ENCODE results near the gene PRKAR1B. TPM values are rescaled to one million over a fixed set of nuclear protein-coding genes. Genes with fewer than 3 reads are reported as not detected.

PRKAR1B gene
- total and polyA plus RNA-seq, 10 donors: 9.9 to 39.5 (median 23.5) TPM

DNA sequence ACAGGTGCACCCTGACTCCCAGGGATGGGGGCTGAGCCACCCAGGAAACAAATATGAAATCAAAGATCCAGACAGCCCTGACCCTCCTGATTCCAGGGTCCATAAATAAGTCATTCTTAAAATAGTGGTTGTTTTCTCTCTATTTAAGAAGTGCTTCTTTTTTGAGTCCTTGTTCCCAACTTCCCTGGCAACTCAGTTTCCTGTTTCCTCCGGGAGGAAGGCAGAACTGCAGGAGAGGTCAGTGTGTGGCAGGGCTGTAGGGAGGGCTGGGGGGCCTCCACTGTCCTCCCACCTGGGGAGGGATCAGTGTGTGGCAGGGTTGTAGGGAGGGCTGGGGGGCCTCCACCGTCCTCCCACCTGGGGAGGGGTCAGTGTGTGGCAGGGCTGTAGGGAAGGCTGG, 118.7 kb downstream of the PRKAR1B start:
- peaks cover 0 to 16% (median 10%) of the 10 kb centered on the region in 8 donors for H3K9me3 ChIP-seq
- peaks cover 30 to 77% (median 63%) of the 10 kb centered on the region in 6 donors for H3K4me1 ChIP-seq
- no peaks in the 10 kb centered on the region for H3K27me3 ChIP-seq (replicated peaks in 1 of 7)
- TF ChIP-seq POLR2AphosphoS5 (IDR thresholded peaks at IDR 0.05) (peak in 1 of 3 donors; percentile 19), POLR2A (IDR thresholded peaks at IDR 0.05) (no peak)
- TF ChIP-seq, protein P1, sequence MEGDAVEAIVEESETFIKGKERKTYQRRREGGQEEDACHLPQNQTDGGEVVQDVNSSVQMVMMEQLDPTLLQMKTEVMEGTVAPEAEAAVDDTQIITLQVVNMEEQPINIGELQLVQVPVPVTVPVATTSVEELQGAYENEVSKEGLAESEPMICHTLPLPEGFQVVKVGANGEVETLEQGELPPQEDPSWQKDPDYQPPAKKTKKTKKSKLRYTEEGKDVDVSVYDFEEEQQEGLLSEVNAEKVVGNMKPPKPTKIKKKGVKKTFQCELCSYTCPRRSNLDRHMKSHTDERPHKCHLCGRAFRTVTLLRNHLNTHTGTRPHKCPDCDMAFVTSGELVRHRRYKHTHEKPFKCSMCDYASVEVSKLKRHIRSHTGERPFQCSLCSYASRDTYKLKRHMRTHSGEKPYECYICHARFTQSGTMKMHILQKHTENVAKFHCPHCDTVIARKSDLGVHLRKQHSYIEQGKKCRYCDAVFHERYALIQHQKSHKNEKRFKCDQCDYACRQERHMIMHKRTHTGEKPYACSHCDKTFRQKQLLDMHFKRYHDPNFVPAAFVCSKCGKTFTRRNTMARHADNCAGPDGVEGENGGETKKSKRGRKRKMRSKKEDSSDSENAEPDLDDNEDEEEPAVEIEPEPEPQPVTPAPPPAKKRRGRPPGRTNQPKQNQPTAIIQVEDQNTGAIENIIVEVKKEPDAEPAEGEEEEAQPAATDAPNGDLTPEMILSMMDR (IDR thresholded peaks at IDR 0.05 in 8 of 11, conservative IDR thresholded peaks at IDR 0.05 in 3 of 11): no peak
- 0 to 48% (median 16%) methylated on average over 1 to 2 of the region's 2 CpGs for WGBS, 5 donors
- peak overlapping the region; percentile 7 to 93 (median 71) for H3K27ac ChIP-seq
- peaks cover 0 to 12% (median 2%) of the 10 kb centered on the region in 6 donors for H3K36me3 ChIP-seq
- intact Hi-C loops (cut with DNase I; ENCODE audit: low total_unique reads): no loop called here
- DNase-seq: peak; percentile 36
- no peak overlapping the region for H3K4me3 ChIP-seq

DNA sequence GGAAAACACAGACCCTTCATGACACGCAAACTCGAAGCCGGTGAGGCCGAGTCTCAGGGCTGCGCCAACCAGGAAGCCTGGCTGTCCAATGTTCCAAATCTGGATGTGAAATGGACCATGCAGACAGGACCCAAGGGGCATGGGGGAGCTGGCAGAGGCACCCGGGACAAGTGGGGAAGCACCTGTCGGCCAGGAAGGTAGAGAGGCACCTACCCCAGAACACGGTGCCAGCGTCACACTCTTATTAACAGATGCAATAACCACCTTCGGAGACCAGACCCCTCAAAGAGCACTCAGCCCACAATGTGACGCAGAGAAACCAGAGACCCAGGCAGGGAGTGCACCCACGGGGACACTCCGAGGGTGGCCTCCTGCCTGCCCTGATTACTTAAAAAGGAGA, 119.1 kb downstream of the PRKAR1B start:
- peaks cover 33 to 81% (median 68%) of the 10 kb centered on the region in 6 donors for H3K4me1 ChIP-seq
- TF ChIP-seq POLR2AphosphoS5 (IDR thresholded peaks at IDR 0.05): no peak
- no peak for TF ChIP-seq POLR2A (IDR thresholded peaks at IDR 0.05)
- TF ChIP-seq, protein P1 (IDR thresholded peaks at IDR 0.05 in 8 of 11, conservative IDR thresholded peaks at IDR 0.05 in 3 of 11): no peak
- WGBS, 5 donors: 60 to 74% (median 72%) methylated on average over 13 of the region's 13 CpGs
- H3K36me3 ChIP-seq: peaks cover 0 to 12% (median 2%) of the 10 kb centered on the region in 6 donors
- H3K27me3 ChIP-seq (replicated peaks in 1 of 7): no peaks in the 10 kb centered on the region
- no peak overlapping the region for H3K4me3 ChIP-seq
- intact Hi-C loops (cut with DNase I; ENCODE audit: low total_unique reads): no loop called here
- peaks cover 0 to 16% (median 10%) of the 10 kb centered on the region in 8 donors for H3K9me3 ChIP-seq
- H3K27ac ChIP-seq: peak overlapping the region; percentile 7 to 93 (median 71)
- peak; percentile 63 for DNase-seq

DNA sequence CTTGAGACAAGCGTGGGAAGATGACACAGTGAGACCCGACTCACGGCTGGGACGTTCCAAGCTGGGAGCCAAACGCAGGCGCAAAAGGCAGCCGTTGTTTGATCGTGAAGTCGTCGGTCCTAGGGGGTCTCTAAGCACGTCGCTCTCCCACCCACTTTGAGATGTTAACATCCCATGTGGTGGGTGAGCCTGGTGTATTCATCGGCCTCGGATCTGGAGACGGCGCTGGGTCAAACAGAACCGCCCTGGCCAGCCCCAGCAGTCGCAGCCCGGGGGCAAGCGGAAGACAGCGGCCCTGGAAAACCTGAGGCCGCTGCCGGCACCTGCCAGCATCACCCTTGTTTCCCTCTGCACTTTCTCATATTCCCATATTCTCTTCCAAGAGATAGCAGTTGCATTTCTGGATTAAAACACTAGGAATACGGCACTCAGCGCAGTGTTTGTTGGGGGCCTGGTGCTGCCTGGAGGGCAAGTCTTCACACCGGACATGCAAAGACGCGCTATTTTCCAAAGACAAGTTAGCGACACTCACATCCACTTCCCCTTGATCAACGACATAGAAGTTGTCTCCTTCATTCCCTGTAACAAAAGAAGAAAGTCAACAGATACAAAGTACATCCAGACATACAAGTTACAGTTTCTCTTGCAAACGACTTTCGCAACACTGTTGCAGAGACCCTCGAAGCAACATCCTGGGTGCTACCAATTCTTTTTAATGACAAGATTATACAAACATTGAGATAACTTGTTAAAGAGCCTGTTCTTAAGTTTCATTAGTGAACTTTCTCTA, 121.2 kb downstream of the PRKAR1B start:
- WGBS, 5 donors: 84 to 90% (median 90%) methylated on average over 33 of the region's 33 CpGs
- H3K4me1 ChIP-seq: peaks cover 51 to 95% (median 84%) of the 10 kb centered on the region in 6 donors
- H3K36me3 ChIP-seq: peaks cover 0 to 12% (median 2%) of the 10 kb centered on the region in 6 donors

More for the DNA sequence above, 121.2 kb downstream of the PRKAR1B start:
- Histone ChIP-seq H3K9me3 (peaks cover 0 to 16% (median 10%) of the 10 kb centered on the region in 8 donors), H3K27ac (peak overlapping the region; percentile 88 to 97 (median 93)), H3K27me3 (replicated peaks in 1 of 7) (no peaks in the 10 kb centered on the region), H3K4me3 (peak overlapping the region in 1 of 8 donors; percentile 31)
- intact Hi-C loops (cut with DNase I; ENCODE audit: low total_unique reads): no loop called here
- DNase-seq: peak; percentile 76
- TF ChIP-seq POLR2A (IDR thresholded peaks at IDR 0.05): no peak
- TF ChIP-seq, protein P1 (IDR thresholded peaks at IDR 0.05 in 8 of 11, conservative IDR thresholded peaks at IDR 0.05 in 3 of 11): no peak
- no peak for TF ChIP-seq POLR2AphosphoS5 (IDR thresholded peaks at IDR 0.05)
